Endothelial cell of umbilical vein (primary cell): ENCODE measurements around the gene HESX1. TPM values are rescaled to one million over a fixed set of nuclear protein-coding genes. Genes with fewer than 3 reads are reported as not detected.

Experiments
- BruUV-seq: library from RNA; stranded (reverse); fragments of 400-500 nt; replicated peaks from 2 replicates; lab custom pipeline; 2021; lab: Mats Ljungman, UMichigan
- CTCF ChIA-PET: fragments of 300-600, 350-600 bp; sonication (Branson Sonifier 250); formaldehyde crosslinking; loops from one replicate; lab custom pipeline; 2021; ENCODE audit warnings: antibody characterized with exemption, inconsistent platforms; lab: Charles Lee
- POLR2A ChIA-PET: fragments of 300-600, 350-600 bp; sonication (Branson Sonifier 250); formaldehyde crosslinking; loops from one replicate; lab custom pipeline; 2021; ENCODE audit warnings: antibody characterized with exemption, inconsistent platforms; lab: Charles Lee
- DNase-seq: peaks from one replicate; pipeline ENCODE4 v3.0.0-alpha.2; 2011; ENCODE audit warnings: low read depth, low spot score
- FAIRE-seq: peaks from 2 replicates; lab custom pipeline; 2011; peaks lifted over from hg19 to GRCh38; lab: Jason Lieb, UNC
- H2AFZ ChIP-seq: 2 replicates; pipeline ENCODE4 v1.6.0; 2012; ENCODE audit warnings: low read depth, low read length, control low read depth, inconsistent platforms
- H3K27ac ChIP-seq: 2 replicates; pipeline ENCODE4 v1.5.1; 2011; ENCODE audit warnings: low read depth, mild to moderate bottlenecking, control low read depth, low read length, moderate library complexity; ENCODE audit not compliant: insufficient read depth
- H3K27me3 ChIP-seq, 2 experiments: 2 replicates each; pipeline versions ENCODE4 v1.6.0 to v1.6.1; 2011; ENCODE audit warnings: low read length in 2 of 2, mixed read lengths in 1 of 2; ENCODE audit not compliant: control insufficient read depth in 2 of 2, insufficient read depth in 2 of 2
- H3K36me3 ChIP-seq, 2 experiments: 2 replicates in 1 of 2; 3 replicates in 1 of 2; pipeline ENCODE4 v1.5.1; 2011; ENCODE audit warnings: low read length in 2 of 2, mild to moderate bottlenecking in 1 of 2, moderate library complexity in 1 of 2; ENCODE audit not compliant: control insufficient read depth in 2 of 2, insufficient read depth in 2 of 2; ENCODE audit errors: extremely low read depth in 1 of 2
- H3K4me1 ChIP-seq: 3 replicates; pipeline ENCODE4 v1.5.1; 2011; ENCODE audit warnings: mild to moderate bottlenecking, low read length; ENCODE audit not compliant: control insufficient read depth, insufficient read depth; ENCODE audit errors: extremely low read depth
- H3K4me2 ChIP-seq: 2 replicates; pipeline ENCODE4 v1.6.1; 2011; ENCODE audit warnings: low read length, control low read depth, mixed read lengths; ENCODE audit not compliant: insufficient read depth
- H3K4me3 ChIP-seq, 3 experiments: fragments of 200-600 bp in 1 of 3; sonication (generic), shearing (Covaris generic) in 1 of 3; replicated peaks in 1 of 3; 2 replicates each; pipeline ENCODE4 v1.5.1; 2011 to 2016; ENCODE audit warnings: control low read depth in 3 of 3, low read length in 3 of 3, mild to moderate bottlenecking in 2 of 3, inconsistent platforms in 1 of 3, low read depth in 1 of 3, moderate library complexity in 1 of 3; ENCODE audit not compliant: insufficient read depth in 1 of 3
- H3K79me2 ChIP-seq: 2 replicates; pipeline ENCODE4 v1.6.0; 2012; ENCODE audit warnings: low read length, inconsistent platforms; ENCODE audit not compliant: control insufficient read depth, insufficient read depth
- H3K9ac ChIP-seq: replicated peaks from 2 replicates; pipeline ENCODE3; 2011; ENCODE audit warnings: low read length, control low read depth; ENCODE audit not compliant: insufficient read depth; ENCODE audit errors: extremely low read depth
- H3K9me1 ChIP-seq: replicated peaks from 3 replicates; pipeline ENCODE4 v1.6.0; 2011; ENCODE audit warnings: mild to moderate bottlenecking, low read length; ENCODE audit not compliant: control insufficient read depth, insufficient read depth; ENCODE audit errors: extremely low read depth
- H3K9me3 ChIP-seq: replicated peaks from 2 replicates; pipeline ENCODE4 v1.5.1; 2012; ENCODE audit warnings: low read length, inconsistent platforms; ENCODE audit not compliant: control insufficient read depth, insufficient read depth
- H4K20me1 ChIP-seq: replicated peaks from 2 replicates; pipeline ENCODE3; 2011; ENCODE audit warnings: mild to moderate bottlenecking, low read length; ENCODE audit not compliant: control insufficient read depth, insufficient read depth; ENCODE audit errors: extremely low read depth
- EZH2 ChIP-seq: IDR thresholded peaks from 2 replicates; pipeline ENCODE4 v1.6.1; 2012; ENCODE audit warnings: borderline replicate concordance, low read depth, mild to moderate bottlenecking, moderate library complexity, low read length, inconsistent platforms; ENCODE audit not compliant: severe bottlenecking
- FOS ChIP-seq: IDR thresholded peaks from 2 replicates; pipeline ENCODE4 v1.6.1; 2011; ENCODE audit warnings: mild to moderate bottlenecking, low read length, moderate library complexity, borderline replicate concordance; ENCODE audit not compliant: insufficient read depth
- GATA2 ChIP-seq: IDR thresholded peaks from 2 replicates; pipeline ENCODE4 v1.7.0; 2011; ENCODE audit warnings: low read depth, mild to moderate bottlenecking, moderate library complexity, mixed read lengths, low read length; ENCODE audit not compliant: insufficient read length, insufficient read depth
- MAX ChIP-seq: IDR thresholded peaks from 2 replicates; pipeline ENCODE4 v1.6.1; 2011; ENCODE audit not compliant: insufficient read depth, insufficient read length
- POLR2A ChIP-seq: IDR thresholded peaks from 2 replicates; pipeline ENCODE4 v1.6.1; 2012; ENCODE audit warnings: low read depth, mild to moderate bottlenecking, control low read depth, low read length
- POLR2AphosphoS5 ChIP-seq: IDR thresholded peaks from 2 replicates; pipeline ENCODE4 v1.6.1; 2012; ENCODE audit warnings: low read depth, mild to moderate bottlenecking, control low read depth, low read length, moderate library complexity; ENCODE audit not compliant: insufficient read depth
- dilution Hi-C: fragments of 300-500 bp; cut with MboI; formaldehyde crosslinking; loops from one replicate; pipeline ENCODE4 v1.15.0; 2019; ENCODE audit warnings: low sequenced_read_pairs; ENCODE audit not compliant: extremely low pct_ligation_motif_present
- intact Hi-C: fragments of 100-400 bp; cut with micrococcal nuclease; formaldehyde crosslinking; loops from one replicate; pipeline ENCODE4 v1.10.0; 2022
- polyA plus RNA-seq, 4 experiments: library from polyadenylated mRNA; depleted of rRNA in 3 of 4; stranded (reverse) in 3 of 4; unstranded in 1 of 4; fragments of >200 nt; gene quantifications; 2 replicates each; pipeline versions ENCODE4 v1.2.1 to v1.2.3, GENCODE V29; 2011 to 2012; ENCODE audit warnings: missing spikeins in 1 of 4
- total RNA-seq: library from RNA; stranded (reverse); gene quantifications from 2 replicates; pipeline ENCODE4 v1.2.3, GENCODE V29; 2021
- TF ChIP-seq, protein P1 (sequence below), 2 donors: IDR thresholded peaks; 1 replicate in 1 of 2; 2 replicates in 1 of 2; pipeline ENCODE4 v1.5.1; 2011; ENCODE audit warnings: low read length in 2 of 2, mild to moderate bottlenecking in 2 of 2, moderate library complexity in 2 of 2, control low read depth in 1 of 2, inconsistent platforms in 1 of 2, low read depth in 1 of 2; ENCODE audit not compliant: insufficient read depth in 1 of 2; ENCODE audit errors: extremely low read depth in 1 of 2

The HESX1 gene
- total and polyA plus RNA-seq, 2 donors (not counting 3 experiments of a cell fraction or from before 2014, with no cell fraction given), result 0.21 to 0.58 TPM

DNA sequence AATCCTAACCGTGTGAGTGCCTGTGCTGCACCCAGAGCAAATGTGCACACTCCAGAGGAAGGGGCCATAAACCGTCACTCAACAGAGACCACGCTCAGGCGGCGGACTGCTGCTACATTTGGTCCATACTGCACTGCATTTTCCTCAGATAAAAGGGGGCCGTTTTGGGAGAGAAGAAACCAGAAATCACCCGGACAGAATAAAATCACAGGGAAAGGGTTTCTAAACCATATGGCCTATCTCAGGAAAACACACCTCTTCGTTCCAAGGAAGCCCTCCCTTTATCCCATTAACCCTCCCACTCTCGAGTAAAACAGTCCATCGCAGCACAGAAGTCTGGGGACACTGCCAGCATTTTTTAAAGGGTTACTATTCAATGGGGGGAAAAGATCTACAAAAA is 42.2 kb downstream of the HESX1 start:
- Histone ChIP-seq H3K79me2 (no peaks in the 10 kb centered on the region), H3K4me3 (no peak overlapping the region), H3K4me1 (peaks cover 6% of the 10 kb centered on the region), H3K27me3 (peaks cover 62 to 70% of the 10 kb centered on the region in 2 experiments), H3K36me3 (no peaks in the 10 kb centered on the region), H3K27ac (no peak overlapping the region), H3K9me3 (no peaks in the 10 kb centered on the region), H3K9ac (no peak overlapping the region), H3K4me2 (no peak overlapping the region), H3K9me1 (no peaks in the 10 kb centered on the region), H4K20me1 (no peaks in the 10 kb centered on the region), H2AFZ (no peak overlapping the region)
- TF ChIP-seq, protein P1, sequence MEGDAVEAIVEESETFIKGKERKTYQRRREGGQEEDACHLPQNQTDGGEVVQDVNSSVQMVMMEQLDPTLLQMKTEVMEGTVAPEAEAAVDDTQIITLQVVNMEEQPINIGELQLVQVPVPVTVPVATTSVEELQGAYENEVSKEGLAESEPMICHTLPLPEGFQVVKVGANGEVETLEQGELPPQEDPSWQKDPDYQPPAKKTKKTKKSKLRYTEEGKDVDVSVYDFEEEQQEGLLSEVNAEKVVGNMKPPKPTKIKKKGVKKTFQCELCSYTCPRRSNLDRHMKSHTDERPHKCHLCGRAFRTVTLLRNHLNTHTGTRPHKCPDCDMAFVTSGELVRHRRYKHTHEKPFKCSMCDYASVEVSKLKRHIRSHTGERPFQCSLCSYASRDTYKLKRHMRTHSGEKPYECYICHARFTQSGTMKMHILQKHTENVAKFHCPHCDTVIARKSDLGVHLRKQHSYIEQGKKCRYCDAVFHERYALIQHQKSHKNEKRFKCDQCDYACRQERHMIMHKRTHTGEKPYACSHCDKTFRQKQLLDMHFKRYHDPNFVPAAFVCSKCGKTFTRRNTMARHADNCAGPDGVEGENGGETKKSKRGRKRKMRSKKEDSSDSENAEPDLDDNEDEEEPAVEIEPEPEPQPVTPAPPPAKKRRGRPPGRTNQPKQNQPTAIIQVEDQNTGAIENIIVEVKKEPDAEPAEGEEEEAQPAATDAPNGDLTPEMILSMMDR (IDR thresholded peaks at IDR 0.05; ENCODE audit: extremely low read depth in 1 of 2, insufficient read depth in 1 of 2, low read depth in 1 of 2, low read length in 2 of 2), result no peak
- intact Hi-C loops, result loop anchor here (10.0 kb wide), 1 partner anchor 163 kb away; no protein-coding TSS in a partner anchor
- FAIRE-seq (no peak), DNase-seq (no peak)
- no TSS peak for BruUV-seq
- dilution Hi-C loops, result no loop called here
- POLR2A ChIA-PET, result no interaction called here
- CTCF ChIA-PET, result no interaction called here

DNA sequence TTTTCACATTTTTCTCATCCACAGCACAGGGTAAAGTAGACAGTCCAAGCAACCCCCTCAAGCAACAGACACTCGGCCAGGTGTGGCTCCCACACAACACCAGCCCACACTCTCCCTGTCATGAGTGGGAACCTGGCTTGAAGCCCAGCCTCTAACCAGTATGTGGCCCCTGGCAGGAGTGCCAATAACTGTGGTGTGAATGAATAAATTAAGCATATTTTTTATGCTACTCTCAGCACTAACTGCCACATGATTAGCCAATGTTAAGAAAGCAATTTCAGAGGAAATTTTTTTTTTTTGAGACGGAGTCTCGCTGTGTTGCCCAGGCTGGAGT is 44.5 kb downstream of the HESX1 start:
- dilution Hi-C loops, result no loop called here

More for the DNA sequence above, 44.5 kb downstream of the HESX1 start:
- no peaks in the 10 kb centered on the region for H3K79me2 ChIP-seq
- no peak overlapping the region for H3K9ac ChIP-seq
- no peak for DNase-seq
- H3K9me3 ChIP-seq, result no peaks in the 10 kb centered on the region
- no peak for FAIRE-seq
- H3K9me1 ChIP-seq, result no peaks in the 10 kb centered on the region
- H4K20me1 ChIP-seq, result no peaks in the 10 kb centered on the region
- H3K4me2 ChIP-seq, result no peak overlapping the region
- no peak overlapping the region for H3K4me3 ChIP-seq
- ChIA-PET POLR2A (no interaction called here), CTCF (no interaction called here)
- H3K27ac ChIP-seq, result no peak overlapping the region
- H3K27me3 ChIP-seq, result peaks cover 48 to 57% of the 10 kb centered on the region in 2 experiments
- no peaks in the 10 kb centered on the region for H3K36me3 ChIP-seq
- H2AFZ ChIP-seq, result no peak overlapping the region
- BruUV-seq, result no TSS peak
- no peak for TF ChIP-seq EZH2
- TF ChIP-seq GATA2, result no peak
- TF ChIP-seq FOS, result no peak
- no peak for TF ChIP-seq MAX
- TF ChIP-seq POLR2A, result no peak
- TF ChIP-seq POLR2AphosphoS5, result no peak
- intact Hi-C loops, result loop anchor here (10.0 kb wide), 1 partner anchor 160 kb away; no protein-coding TSS in a partner anchor
- H3K4me1 ChIP-seq, result peaks cover 19% of the 10 kb centered on the region
